Measurements from ENCODE around the gene FOXQ1.

GRCh38 chr6:1287103-1287591 lies 24.8 kb upstream of the FOXQ1 start:
- no peak for TF ChIP-seq HMBOX1 (IDR thresholded peaks at IDR 0.05)
- no peak for TF ChIP-seq CHCHD3 (CRISPR knock-in tag; IDR thresholded peaks at IDR 0.05)
- no peak for TF ChIP-seq ZBTB43 (CRISPR knock-in tag; IDR thresholded peaks at IDR 0.05)
- TF ChIP-seq SIX5 (IDR thresholded peaks at IDR 0.05; ENCODE audit: borderline replicate concordance in 1 of 2, insufficient read depth in 1 of 2, low read depth in 1 of 2, low read length in 2 of 2), result no peak
- TF ChIP-seq EP300 (IDR thresholded peaks at IDR 0.05; ENCODE audit: low read length), result no peak
- TF ChIP-seq POLR2H (tag; IDR thresholded peaks at IDR 0.05; ENCODE audit: low read depth), result no peak
- no peak for TF ChIP-seq CTCF (IDR thresholded peaks at IDR 0.05 in 2 of 3, conservative IDR thresholded peaks at IDR 0.05 in 1 of 3; ENCODE audit: insufficient read depth in 2 of 3, low read depth in 1 of 3, low read length in 3 of 3)
- TF ChIP-seq CHD4 (IDR thresholded peaks at IDR 0.05; ENCODE audit: insufficient read depth, insufficient replicate concordance, low read depth, low read length, poor library complexity, severe bottlenecking), result no peak
- TF ChIP-seq ZNF140 (CRISPR knock-in tag; IDR thresholded peaks at IDR 0.05), result no peak
- TF ChIP-seq BHLHE40 (IDR thresholded peaks at IDR 0.05; ENCODE audit: low read length), result no peak
- TF ChIP-seq SIN3B (IDR thresholded peaks at IDR 0.05; ENCODE audit: low read depth), result no peak

Measured in K562 (cell line).